GM21447 (cell line): ENCODE measurements around the gene PAX5.
"Not testable (repeated sequence)": the region's sequence is repeated elsewhere in the genome, so short reads cannot be mapped to it uniquely, and the experiment has no call there.

Experiments
- ATAC-seq: cut with Tn5 transposase; IDR thresholded peaks from one replicate; pipeline ENCODE4 v1.9.1; 2021; ENCODE audit not compliant: unreplicated experiment

The PAX5 gene

GRCh38 chr9:36882594-36882993 is 151.5 kb downstream of the PAX5 start:
- ATAC-seq = no peak

GRCh38 chr9:36881743-36882441 is 152.2 kb downstream of the PAX5 start:
- ATAC-seq = no peak

GRCh38 chr9:36881316-36881715 is 152.8 kb downstream of the PAX5 start:
- ATAC-seq = no peak

- ATAC-seq = no peak
These were observed 154.0 kb downstream of the PAX5 start for GRCh38 chr9:36880075-36880474.

- ATAC-seq = peak; percentile 76
These were observed 154.8 kb downstream of the PAX5 start for GRCh38 chr9:36878986-36879982.

GRCh38 chr9:36877239-36877638 is 156.8 kb downstream of the PAX5 start:
- no peak for ATAC-seq

- no peak for ATAC-seq
These were observed 158.0 kb downstream of the PAX5 start for GRCh38 chr9:36876056-36876455.

GRCh38 chr9:36874921-36875320 is 159.1 kb downstream of the PAX5 start:
- no peak for ATAC-seq

- ATAC-seq = no peak
These were observed 159.8 kb downstream of the PAX5 start for GRCh38 chr9:36874261-36874660.

GRCh38 chr9:36873247-36873875 is 160.7 kb downstream of the PAX5 start:
- ATAC-seq = no peak

- no peak for ATAC-seq
These were observed 161.4 kb downstream of the PAX5 start for GRCh38 chr9:36872641-36873040.

- no peak for ATAC-seq
These were observed 162.5 kb downstream of the PAX5 start for GRCh38 chr9:36871606-36872005.

- no peak for ATAC-seq
These were observed 163.1 kb downstream of the PAX5 start for GRCh38 chr9:36870960-36871359.

GRCh38 chr9:36869605-36870004 is 164.5 kb downstream of the PAX5 start:
- not testable (repeated sequence) for ATAC-seq

- ATAC-seq = no peak
These were observed 165.3 kb downstream of the PAX5 start for GRCh38 chr9:36868586-36869282.

- ATAC-seq = no peak
These were observed 166.2 kb downstream of the PAX5 start for GRCh38 chr9:36867672-36868471.

GRCh38 chr9:36867241-36867640 is 166.8 kb downstream of the PAX5 start:
- no peak for ATAC-seq

- ATAC-seq = no peak
These were observed 167.2 kb downstream of the PAX5 start for GRCh38 chr9:36866840-36867239.

- ATAC-seq = no peak
These were observed 168.1 kb downstream of the PAX5 start for GRCh38 chr9:36865731-36866635.
